Right atrium auricular region (tissue), 2 donors: ENCODE results near the gene TMUB2. TPM values are rescaled to one million over a fixed set of nuclear protein-coding genes. Genes with fewer than 3 reads are reported as not detected.

Source experiments
- DNase-seq: peaks from one replicate; pipeline ENCODE4 v3.0.0-alpha.2; 2019; ENCODE audit warnings: low spot score
- H3K27ac ChIP-seq, 2 donors: fragments of 200-600 bp; sonication (generic); 1 replicate in 1 of 2; 2 replicates in 1 of 2; pipeline ENCODE4 v1.5.1; 2016 to 2019
- H3K27me3 ChIP-seq, 2 donors: fragments of 200-600 bp; sonication (generic); one replicate each; pipeline versions ENCODE4 v1.5.1 to v1.6.0; 2017 to 2019
- H3K36me3 ChIP-seq: fragments of 200-600 bp; sonication (generic); one replicate; pipeline ENCODE4 v1.5.1; 2016
- H3K4me1 ChIP-seq, 2 donors: fragments of 200-600 bp; sonication (generic); one replicate each; pipeline versions ENCODE4 v1.5.1 to v1.6.0; 2017 to 2019
- H3K4me3 ChIP-seq, 2 donors: fragments of 200-600 bp; sonication (generic); 1 replicate in 1 of 2; 2 replicates in 1 of 2; pipeline ENCODE4 v1.5.1; 2017 to 2019; ENCODE audit warnings: mild to moderate bottlenecking in 1 of 2, moderate library complexity in 1 of 2
- H3K9me3 ChIP-seq, 2 donors: fragments of 200-600 bp; sonication (generic); one replicate each; pipeline ENCODE4 v1.5.1; 2019
- total RNA-seq, 2 donors: library from RNA; depleted of rRNA; stranded (reverse); fragments of >200 nt; gene quantifications; one replicate each; pipeline ENCODE4 v1.1.0, GENCODE V29; 2016
- TF ChIP-seq, protein P1 (sequence below), 2 donors: fragments of 200-600 bp; sonication (generic); IDR thresholded peaks; one replicate each; pipeline ENCODE4 v1.5.1; 2019; ENCODE audit warnings: antibody characterized with exemption in 2 of 2

The TMUB2 gene
- total RNA-seq, 2 donors from 2014 or later = 26.4 to 26.6 TPM

DNA sequence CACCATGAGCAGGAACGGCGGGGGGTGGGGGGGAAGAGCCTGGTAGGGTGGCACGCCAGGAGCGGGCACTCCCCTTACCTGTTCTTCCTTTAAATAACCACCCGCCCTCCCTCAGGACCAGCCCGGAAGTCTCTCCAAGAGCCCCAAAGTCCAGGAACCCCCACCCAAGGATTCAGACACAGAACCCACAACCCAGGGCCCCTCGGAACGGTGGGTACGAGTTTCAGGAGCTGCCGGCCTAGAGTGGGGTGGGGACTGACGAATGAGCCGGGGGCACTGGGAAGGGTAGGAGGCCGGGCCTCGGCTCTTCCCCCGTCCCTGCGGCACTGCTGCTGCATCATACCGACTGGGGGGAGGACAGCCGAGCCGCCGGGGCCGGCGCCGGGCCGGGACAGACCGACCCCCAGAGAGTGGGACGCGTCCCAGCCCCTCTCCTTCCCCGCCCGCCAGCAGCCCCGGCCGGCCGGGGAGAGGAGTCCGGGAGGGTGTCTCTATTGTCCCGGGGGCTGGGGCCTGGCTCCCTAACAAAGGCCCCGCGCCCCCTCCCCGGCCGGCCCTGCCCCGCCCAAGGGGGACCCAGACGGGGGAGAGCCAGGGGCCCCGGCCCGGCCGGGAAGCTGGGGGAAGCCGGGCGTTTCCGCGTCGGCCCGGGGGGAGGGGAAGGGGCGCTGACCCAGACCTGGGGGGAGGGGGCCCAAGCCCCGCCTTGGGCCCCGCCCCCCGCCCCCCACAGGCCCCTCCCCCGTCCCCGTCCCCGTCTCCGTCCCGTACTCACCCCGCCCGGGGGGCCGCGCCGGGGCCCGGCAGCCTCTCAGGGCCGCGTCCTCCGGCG lies 12.2 kb downstream of the TMUB2 start:
- Histone ChIP-seq H3K27ac (peak overlapping the region; percentile 94 to 99), H3K27me3 (no peaks in the 10 kb centered on the region), H3K9me3 (no peaks in the 10 kb centered on the region), H3K4me1 (peaks cover 0 to 40% of the 10 kb centered on the region in 2 donors), H3K36me3 (peaks cover 33% of the 10 kb centered on the region), H3K4me3 (peak overlapping the region; percentile 81 to 94)
- DNase-seq = no peak
- TF ChIP-seq, protein P1, sequence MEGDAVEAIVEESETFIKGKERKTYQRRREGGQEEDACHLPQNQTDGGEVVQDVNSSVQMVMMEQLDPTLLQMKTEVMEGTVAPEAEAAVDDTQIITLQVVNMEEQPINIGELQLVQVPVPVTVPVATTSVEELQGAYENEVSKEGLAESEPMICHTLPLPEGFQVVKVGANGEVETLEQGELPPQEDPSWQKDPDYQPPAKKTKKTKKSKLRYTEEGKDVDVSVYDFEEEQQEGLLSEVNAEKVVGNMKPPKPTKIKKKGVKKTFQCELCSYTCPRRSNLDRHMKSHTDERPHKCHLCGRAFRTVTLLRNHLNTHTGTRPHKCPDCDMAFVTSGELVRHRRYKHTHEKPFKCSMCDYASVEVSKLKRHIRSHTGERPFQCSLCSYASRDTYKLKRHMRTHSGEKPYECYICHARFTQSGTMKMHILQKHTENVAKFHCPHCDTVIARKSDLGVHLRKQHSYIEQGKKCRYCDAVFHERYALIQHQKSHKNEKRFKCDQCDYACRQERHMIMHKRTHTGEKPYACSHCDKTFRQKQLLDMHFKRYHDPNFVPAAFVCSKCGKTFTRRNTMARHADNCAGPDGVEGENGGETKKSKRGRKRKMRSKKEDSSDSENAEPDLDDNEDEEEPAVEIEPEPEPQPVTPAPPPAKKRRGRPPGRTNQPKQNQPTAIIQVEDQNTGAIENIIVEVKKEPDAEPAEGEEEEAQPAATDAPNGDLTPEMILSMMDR (IDR thresholded peaks at IDR 0.05) = no peak

DNA sequence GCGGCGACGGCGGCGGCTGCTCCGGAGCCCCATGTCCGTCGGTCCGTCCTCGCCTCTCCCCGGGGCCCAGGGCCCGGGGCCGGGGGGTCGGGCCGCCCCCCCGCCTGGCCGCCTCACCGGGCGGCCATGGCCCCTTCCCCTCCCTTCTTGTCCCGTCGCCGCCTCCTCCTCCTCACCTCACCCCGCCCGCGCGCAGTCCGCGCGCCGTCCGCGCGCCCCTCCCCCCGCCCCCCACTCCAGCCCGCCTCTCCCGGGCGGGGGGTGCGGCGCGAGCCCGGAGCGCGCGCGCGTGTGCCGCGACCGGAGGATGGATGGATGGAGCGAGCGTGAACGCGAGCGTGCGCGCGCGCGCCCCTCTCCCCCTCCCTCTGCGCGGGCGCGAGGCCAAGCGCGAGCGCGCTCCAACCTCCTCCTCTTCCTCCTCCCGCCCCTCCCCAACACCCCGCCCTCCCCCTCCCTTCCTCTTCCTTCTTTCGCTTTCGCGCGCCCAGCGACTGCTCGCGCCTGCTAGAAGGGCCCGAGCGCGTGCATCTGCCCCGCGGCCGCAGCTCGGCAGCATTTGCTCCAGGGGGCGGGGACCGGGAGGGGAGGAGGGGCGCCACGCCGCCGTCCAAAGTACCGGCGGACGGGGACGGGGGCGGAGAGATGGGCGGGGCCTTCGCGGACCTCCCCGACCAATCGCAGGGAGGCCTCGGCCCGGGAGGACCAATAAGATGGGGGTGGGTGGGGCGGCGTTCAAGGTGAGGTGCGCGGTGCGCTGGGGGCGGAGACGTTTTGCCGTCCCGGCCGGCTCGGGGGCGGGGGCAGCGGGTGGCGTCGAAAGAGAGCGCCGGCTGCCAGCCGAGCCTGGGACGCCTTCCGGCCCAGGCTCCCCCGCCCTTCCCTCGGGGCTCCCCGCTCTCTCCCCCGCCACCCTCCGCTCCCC lies 13.0 kb downstream of the TMUB2 start, which contains the start of gene ATXN7L3:
Gene ATXN7L3 (minus strand): TSS at position 332 of the 925 bp plus-strand sequence. CDS start 1,814 bp downstream, outside the sequence.
- DNase-seq = peak; percentile 98
- Histone ChIP-seq H3K4me3 (peak within 1 kb of the TSS; percentile 81 to 94), H3K9me3 (no peaks in the 10 kb centered on the region), H3K36me3 (peaks cover 24% of the 10 kb centered on the region), H3K27ac (peak within 1 kb of the TSS; percentile 94 to 99), H3K4me1 (peaks cover 0 to 47% of the 10 kb centered on the region in 2 donors), H3K27me3 (no peaks in the 10 kb centered on the region)
- TF ChIP-seq, protein P1 (IDR thresholded peaks at IDR 0.05) = no peak

DNA sequence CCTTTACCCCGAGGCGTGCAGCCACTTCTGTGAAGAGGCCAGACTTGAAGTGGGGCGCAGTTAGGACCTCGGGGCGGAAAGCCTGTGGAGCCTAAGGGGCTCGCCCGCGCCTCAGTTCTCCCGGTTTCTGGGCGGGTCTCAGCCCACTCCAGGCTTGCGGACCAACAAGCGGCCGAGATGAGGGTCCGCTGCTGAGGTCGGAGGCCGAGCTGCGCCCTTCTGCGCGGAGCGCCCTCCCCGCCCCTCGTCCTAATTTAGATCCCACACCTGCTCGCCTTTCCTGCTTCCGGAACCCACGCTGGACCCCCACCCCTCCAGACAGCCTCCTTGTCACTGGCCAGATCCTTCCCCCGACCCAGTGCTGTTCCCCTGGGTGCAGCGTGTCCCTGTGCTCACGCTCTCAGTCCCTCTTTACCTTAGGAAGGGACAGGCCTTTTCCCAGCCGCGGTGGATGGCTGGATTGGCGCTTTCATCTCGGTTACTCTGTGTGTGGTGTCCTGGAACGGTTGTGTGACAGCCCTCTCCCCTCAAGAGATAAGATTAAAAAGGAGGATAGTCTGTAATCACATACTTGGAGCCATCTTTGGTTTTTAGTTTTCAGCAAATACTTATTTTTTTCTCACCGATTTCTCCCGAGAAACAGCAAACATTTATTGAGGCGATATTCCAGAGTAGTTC lies 13.8 kb downstream of the TMUB2 start:
- Histone ChIP-seq H3K4me3 (peak overlapping the region; percentile 81 to 94), H3K36me3 (peaks cover 16% of the 10 kb centered on the region), H3K4me1 (peaks cover 0 to 47% of the 10 kb centered on the region in 2 donors), H3K27ac (peak overlapping the region; percentile 94 to 99), H3K9me3 (no peaks in the 10 kb centered on the region), H3K27me3 (no peaks in the 10 kb centered on the region)
- no peak for DNase-seq
- TF ChIP-seq, protein P1 (IDR thresholded peaks at IDR 0.05) = no peak

DNA sequence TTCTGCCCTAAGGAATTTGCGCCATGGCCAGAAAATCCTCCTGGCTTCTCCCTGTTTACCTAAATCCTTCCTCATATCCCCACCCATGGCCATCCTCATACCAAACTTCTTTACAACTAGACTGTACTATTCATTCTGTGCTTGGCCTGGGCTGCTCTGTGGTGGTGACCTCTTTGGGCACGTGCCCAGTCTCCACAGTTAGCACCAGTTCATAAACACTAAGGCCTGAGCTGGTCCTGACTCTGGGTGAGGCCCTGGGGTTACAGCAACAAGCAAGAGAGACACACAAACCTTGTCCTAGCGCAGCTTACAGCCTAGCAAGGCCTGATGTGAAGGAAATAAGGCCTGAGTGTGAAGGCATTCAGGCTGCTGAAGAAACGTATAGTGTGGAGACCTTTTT lies 16.0 kb downstream of the TMUB2 start:
- peaks cover 0 to 37% of the 10 kb centered on the region in 2 donors for H3K4me1 ChIP-seq
- TF ChIP-seq, protein P1 (IDR thresholded peaks at IDR 0.05) = no peak
- no peaks in the 10 kb centered on the region for H3K27me3 ChIP-seq
- DNase-seq = no peak
- no peak overlapping the region for H3K27ac ChIP-seq
- no peaks in the 10 kb centered on the region for H3K9me3 ChIP-seq
- peaks cover 15% of the 10 kb centered on the region for H3K36me3 ChIP-seq
- H3K4me3 ChIP-seq = no peak overlapping the region

DNA sequence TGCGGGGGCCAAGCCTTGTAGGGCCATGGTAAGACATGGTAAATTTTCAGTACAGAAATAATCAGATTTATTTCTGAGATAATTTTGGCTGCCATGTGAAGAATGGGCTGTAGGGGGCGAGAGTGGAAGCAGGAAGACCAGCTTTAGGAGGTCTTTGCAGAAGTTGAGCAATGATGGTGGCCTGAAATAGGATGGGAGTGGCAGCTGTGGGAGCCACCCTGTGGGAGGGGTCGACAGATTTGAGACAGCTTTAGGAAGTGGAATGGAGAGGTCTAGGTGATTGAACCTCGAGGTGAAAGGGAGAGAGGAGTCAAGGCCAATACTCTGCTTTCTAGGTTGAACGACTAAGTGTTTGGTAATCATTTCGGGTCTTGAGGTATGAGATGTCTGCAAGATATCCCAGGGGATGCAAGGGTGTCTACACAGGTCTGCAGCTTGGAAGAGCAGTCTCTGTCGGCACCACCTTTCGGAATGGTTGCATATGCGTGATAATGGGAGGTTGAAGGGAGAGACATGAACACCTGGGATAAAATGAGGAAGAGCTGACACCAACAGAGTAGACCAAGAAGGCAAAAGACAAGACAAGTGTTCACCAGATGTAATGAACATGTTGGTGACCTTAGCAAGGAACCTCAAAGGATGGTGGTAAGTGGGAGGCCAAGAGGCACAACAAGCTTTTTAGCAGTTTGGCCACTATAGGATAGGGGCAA lies 17.1 kb downstream of the TMUB2 start:
- TF ChIP-seq, protein P1 (IDR thresholded peaks at IDR 0.05) = peak; percentile 33 to 66
- Histone ChIP-seq H3K4me3 (no peak overlapping the region), H3K9me3 (no peaks in the 10 kb centered on the region), H3K27me3 (no peaks in the 10 kb centered on the region), H3K27ac (no peak overlapping the region), H3K4me1 (peaks cover 0 to 26% of the 10 kb centered on the region in 2 donors), H3K36me3 (peaks cover 26% of the 10 kb centered on the region)
- no peak for DNase-seq
